H1 (cell line): ENCODE results near the gene ASPA. TPM values are rescaled to one million over a fixed set of nuclear protein-coding genes. Genes with fewer than 3 reads are reported as not detected.

ENCODE experiments used
- CHD7 ChIP-seq: fragments of 300-600 bp; sonication (generic); IDR thresholded peaks from 2 replicates; pipeline ENCODE4 v1.7.1; 2012; ENCODE audit warnings: low read length, moderate library complexity, mild to moderate bottlenecking, inconsistent platforms; ENCODE audit not compliant: insufficient replicate concordance
- KDM5A ChIP-seq: fragments of 200-600 bp; IDR thresholded peaks from 2 replicates; pipeline ENCODE4 v1.7.1; 2012; ENCODE audit warnings: mild to moderate bottlenecking, low read length, inconsistent platforms, mixed read lengths
- MAFK ChIP-seq: IDR thresholded peaks from 2 replicates; pipeline ENCODE4 v1.6.1; 2012; ENCODE audit warnings: low read depth, mild to moderate bottlenecking, improper control_type of control experiment, low read length
- NANOG ChIP-seq: IDR thresholded peaks from 2 replicates; pipeline ENCODE4 v1.6.1; 2011; ENCODE audit warnings: low read length, low read depth, mild to moderate bottlenecking, inconsistent platforms; ENCODE audit not compliant: insufficient read depth, poor library complexity, severe bottlenecking
- POU5F1 ChIP-seq: IDR thresholded peaks from 2 replicates; pipeline ENCODE4 v1.6.1; 2011; ENCODE audit warnings: low read depth, mild to moderate bottlenecking, low read length, moderate library complexity
- SAP30 ChIP-seq: fragments of 300-600 bp; sonication (generic); IDR thresholded peaks from 2 replicates; pipeline ENCODE4 v1.7.1; 2012; ENCODE audit warnings: low read length, moderate library complexity, mild to moderate bottlenecking, inconsistent platforms; ENCODE audit not compliant: insufficient read depth, insufficient replicate concordance
- SP4 ChIP-seq: IDR thresholded peaks from 2 replicates; pipeline ENCODE4 v1.6.1; 2012; ENCODE audit warnings: low read length, inconsistent platforms
- TCF12 ChIP-seq: IDR thresholded peaks from 2 replicates; pipeline ENCODE4 v1.6.1; 2011; ENCODE audit warnings: low read depth, mild to moderate bottlenecking, low read length
- polyA plus RNA-seq, 7 experiments: library from polyadenylated mRNA; depleted of rRNA in 3 of 7; stranded (reverse) in 5 of 7; unstranded in 2 of 7; fragments of >200 nt in 5 of 7; fragments of 200-250 nt in 2 of 7; gene quantifications; 1 replicate in 5 of 7; 2 replicates in 1 of 7; 4 replicates in 1 of 7; pipeline versions ENCODE4 v1.2.1 to v1.2.3, GENCODE V29; 2011 to 2013; ENCODE audit warnings: missing spikeins in 2 of 7, mixed read lengths in 2 of 7
- total RNA-seq: library from RNA; stranded (reverse); fragmentation: NEBNext Ultra II Directional; extraction: Animal tissue kit (Norgen Biotek cat#: 25700); gene quantifications from 2 replicates; pipeline ENCODE4 v1.2.1, GENCODE V29; 2021
- TF ChIP-seq, protein P1 (sequence below): IDR thresholded peaks from 2 replicates; pipeline ENCODE4 v1.6.1; 2012; ENCODE audit warnings: inconsistent platforms
- TF ChIP-seq, protein P2 (sequence below): IDR thresholded peaks from 2 replicates; pipeline ENCODE4 v1.6.1; 2012; ENCODE audit warnings: inconsistent platforms

The ASPA gene
- total and polyA plus RNA-seq, 2 of the 8 experiments (the other 6 are each of a cell fraction or from before 2014, with no cell fraction given), result 0.03 TPM; not detected in 1

GRCh38 chr17:3506054-3506453 is 30.3 kb downstream of the ASPA start (continued):
- no peak for TF ChIP-seq CHD7
- TF ChIP-seq TCF12, result no peak
- no peak for TF ChIP-seq NANOG
- TF ChIP-seq, protein P1, sequence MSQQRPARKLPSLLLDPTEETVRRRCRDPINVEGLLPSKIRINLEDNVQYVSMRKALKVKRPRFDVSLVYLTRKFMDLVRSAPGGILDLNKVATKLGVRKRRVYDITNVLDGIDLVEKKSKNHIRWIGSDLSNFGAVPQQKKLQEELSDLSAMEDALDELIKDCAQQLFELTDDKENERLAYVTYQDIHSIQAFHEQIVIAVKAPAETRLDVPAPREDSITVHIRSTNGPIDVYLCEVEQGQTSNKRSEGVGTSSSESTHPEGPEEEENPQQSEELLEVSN, result no peak
- no peak for TF ChIP-seq SP4
- no peak for TF ChIP-seq KDM5A
- no peak for TF ChIP-seq MAFK
- no peak for TF ChIP-seq POU5F1
- TF ChIP-seq, protein P2, sequence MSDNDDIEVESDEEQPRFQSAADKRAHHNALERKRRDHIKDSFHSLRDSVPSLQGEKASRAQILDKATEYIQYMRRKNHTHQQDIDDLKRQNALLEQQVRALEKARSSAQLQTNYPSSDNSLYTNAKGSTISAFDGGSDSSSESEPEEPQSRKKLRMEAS, result no peak
- no peak for TF ChIP-seq SAP30
